ENCODE data around the gene GRXCR1. TPM values are rescaled to one million over a fixed set of nuclear protein-coding genes. Genes with fewer than 3 reads are reported as not detected.

Gene GRXCR1
- total and polyA plus RNA-seq, 2 experiments from 2014 or later: not detected

DNA sequence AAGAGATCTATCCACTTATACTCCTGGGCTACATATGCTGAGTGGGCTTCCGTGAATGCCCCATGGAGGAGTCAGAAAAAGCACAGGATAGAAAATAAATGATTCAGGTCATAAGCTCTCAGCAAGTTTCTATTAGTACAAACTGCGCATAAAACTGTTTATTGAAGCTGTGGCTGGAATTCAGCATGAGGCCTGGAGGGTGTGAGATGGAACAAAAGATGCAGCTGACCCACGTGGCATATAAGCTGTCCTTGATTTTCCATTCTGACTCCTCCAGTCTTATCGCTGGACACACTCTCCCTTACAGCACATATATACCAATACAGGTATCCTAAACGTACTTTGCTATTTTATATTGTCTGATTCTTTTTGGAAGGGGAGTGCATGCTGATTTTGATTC is 17.9 kb downstream of the GRXCR1 start:
- H3K4me1 ChIP-seq (ENCODE audit: insufficient read depth): no peaks in the 10 kb centered on the region
- DNase-seq (ENCODE audit: low spot score) (no peak), ATAC-seq (no peak)
- H3K4me3 Mint-ChIP-seq: no peak overlapping the region
- no peaks in the 10 kb centered on the region for H3F3A ChIP-seq (replicated peaks; ENCODE audit: low read depth)
- H3K27me3 ChIP-seq (ENCODE audit: insufficient read depth): no peaks in the 10 kb centered on the region
- H3K4me1 Mint-ChIP-seq: no peaks in the 10 kb centered on the region; the same call in 2 of the 3 replicates
- no peak overlapping the region for H3K27ac Mint-ChIP-seq
- no peak overlapping the region for H2AFZ ChIP-seq
- no peak overlapping the region for H3K4me2 ChIP-seq
- H3K27me3 Mint-ChIP-seq (ENCODE audit: insufficient read depth, low read depth, poor library complexity): no peaks in the 10 kb centered on the region
- H3K79me2 ChIP-seq (replicated peaks; ENCODE audit: insufficient read depth): no peaks in the 10 kb centered on the region
- H3K27ac ChIP-seq (ENCODE audit: low read depth): no peak overlapping the region
- H4K20me1 ChIP-seq (replicated peaks; ENCODE audit: insufficient read depth): no peaks in the 10 kb centered on the region
- no peak overlapping the region for H3K4me3 ChIP-seq
- H3K36me3 ChIP-seq (ENCODE audit: insufficient read depth): no peaks in the 10 kb centered on the region
- H3K36me3 Mint-ChIP-seq (ENCODE audit: low read depth): no peaks in the 10 kb centered on the region
- no peaks in the 10 kb centered on the region for H3K9me2 ChIP-seq (ENCODE audit: insufficient read depth)
- TF ChIP-seq CREB1 (CRISPR knock-in tag; IDR thresholded peaks at IDR 0.05; ENCODE audit: low read depth) (no peak), NANOG (IDR thresholded peaks at IDR 0.05; ENCODE audit: borderline replicate concordance) (no peak), JUNB (IDR thresholded peaks at IDR 0.05; ENCODE audit: unreplicated experiment) (no peak), ZNF331 (CRISPR knock-in tag; IDR thresholded peaks at IDR 0.05; ENCODE audit: low read depth) (no peak), EZH2 (IDR thresholded peaks at IDR 0.05; ENCODE audit: low read depth, unreplicated experiment) (no peak), ZNF114 (CRISPR knock-in tag; IDR thresholded peaks at IDR 0.05) (no peak), STAT1 (IDR thresholded peaks at IDR 0.05; ENCODE audit: unreplicated experiment) (no peak)
- TF ChIP-seq, protein P1, sequence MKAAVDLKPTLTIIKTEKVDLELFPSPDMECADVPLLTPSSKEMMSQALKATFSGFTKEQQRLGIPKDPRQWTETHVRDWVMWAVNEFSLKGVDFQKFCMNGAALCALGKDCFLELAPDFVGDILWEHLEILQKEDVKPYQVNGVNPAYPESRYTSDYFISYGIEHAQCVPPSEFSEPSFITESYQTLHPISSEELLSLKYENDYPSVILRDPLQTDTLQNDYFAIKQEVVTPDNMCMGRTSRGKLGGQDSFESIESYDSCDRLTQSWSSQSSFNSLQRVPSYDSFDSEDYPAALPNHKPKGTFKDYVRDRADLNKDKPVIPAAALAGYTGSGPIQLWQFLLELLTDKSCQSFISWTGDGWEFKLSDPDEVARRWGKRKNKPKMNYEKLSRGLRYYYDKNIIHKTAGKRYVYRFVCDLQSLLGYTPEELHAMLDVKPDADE (IDR thresholded peaks at IDR 0.05): no peak
- TF ChIP-seq, protein P2, sequence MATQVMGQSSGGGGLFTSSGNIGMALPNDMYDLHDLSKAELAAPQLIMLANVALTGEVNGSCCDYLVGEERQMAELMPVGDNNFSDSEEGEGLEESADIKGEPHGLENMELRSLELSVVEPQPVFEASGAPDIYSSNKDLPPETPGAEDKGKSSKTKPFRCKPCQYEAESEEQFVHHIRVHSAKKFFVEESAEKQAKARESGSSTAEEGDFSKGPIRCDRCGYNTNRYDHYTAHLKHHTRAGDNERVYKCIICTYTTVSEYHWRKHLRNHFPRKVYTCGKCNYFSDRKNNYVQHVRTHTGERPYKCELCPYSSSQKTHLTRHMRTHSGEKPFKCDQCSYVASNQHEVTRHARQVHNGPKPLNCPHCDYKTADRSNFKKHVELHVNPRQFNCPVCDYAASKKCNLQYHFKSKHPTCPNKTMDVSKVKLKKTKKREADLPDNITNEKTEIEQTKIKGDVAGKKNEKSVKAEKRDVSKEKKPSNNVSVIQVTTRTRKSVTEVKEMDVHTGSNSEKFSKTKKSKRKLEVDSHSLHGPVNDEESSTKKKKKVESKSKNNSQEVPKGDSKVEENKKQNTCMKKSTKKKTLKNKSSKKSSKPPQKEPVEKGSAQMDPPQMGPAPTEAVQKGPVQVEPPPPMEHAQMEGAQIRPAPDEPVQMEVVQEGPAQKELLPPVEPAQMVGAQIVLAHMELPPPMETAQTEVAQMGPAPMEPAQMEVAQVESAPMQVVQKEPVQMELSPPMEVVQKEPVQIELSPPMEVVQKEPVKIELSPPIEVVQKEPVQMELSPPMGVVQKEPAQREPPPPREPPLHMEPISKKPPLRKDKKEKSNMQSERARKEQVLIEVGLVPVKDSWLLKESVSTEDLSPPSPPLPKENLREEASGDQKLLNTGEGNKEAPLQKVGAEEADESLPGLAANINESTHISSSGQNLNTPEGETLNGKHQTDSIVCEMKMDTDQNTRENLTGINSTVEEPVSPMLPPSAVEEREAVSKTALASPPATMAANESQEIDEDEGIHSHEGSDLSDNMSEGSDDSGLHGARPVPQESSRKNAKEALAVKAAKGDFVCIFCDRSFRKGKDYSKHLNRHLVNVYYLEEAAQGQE (IDR thresholded peaks at IDR 0.05; ENCODE audit: unreplicated experiment): no peak
- H3K9me3 Mint-ChIP-seq: peaks cover 3% of the 10 kb centered on the region; the same call in 2 of the 3 replicates

DNA sequence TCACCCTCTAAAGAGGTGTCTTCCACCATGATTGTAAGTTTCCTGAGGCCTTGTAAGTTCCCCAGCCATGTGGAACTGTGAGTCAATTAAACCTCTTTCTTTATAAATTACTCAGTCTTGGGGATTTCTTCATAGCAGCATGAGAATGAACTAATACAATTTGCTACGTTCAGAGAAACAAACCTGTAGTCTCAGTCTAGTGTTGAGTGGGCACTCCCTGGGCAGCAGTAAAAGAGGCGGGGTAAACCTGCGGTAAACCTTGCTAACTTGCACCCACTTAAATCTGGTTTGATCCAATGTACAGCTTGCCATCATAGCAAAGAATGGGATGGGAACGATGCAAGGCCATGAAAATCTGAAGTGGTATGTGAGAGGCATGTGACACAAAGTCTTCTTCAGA is 22.4 kb downstream of the GRXCR1 start:
- no peak for DNase-seq (ENCODE audit: low spot score)
- no peak overlapping the region for H3K27ac Mint-ChIP-seq
- Histone ChIP-seq H3F3A (replicated peaks; ENCODE audit: low read depth) (no peaks in the 10 kb centered on the region), H3K79me2 (replicated peaks; ENCODE audit: insufficient read depth) (no peaks in the 10 kb centered on the region), H3K27ac (ENCODE audit: low read depth) (no peak overlapping the region), H3K4me2 (no peak overlapping the region), H3K4me1 (ENCODE audit: insufficient read depth) (no peaks in the 10 kb centered on the region), H3K27me3 (ENCODE audit: insufficient read depth) (no peaks in the 10 kb centered on the region), H4K20me1 (replicated peaks; ENCODE audit: insufficient read depth) (no peaks in the 10 kb centered on the region), H3K9me2 (ENCODE audit: insufficient read depth) (no peaks in the 10 kb centered on the region; the same call in 1 of the 2 replicates), H3K4me3 (no peak overlapping the region), H2AFZ (no peak overlapping the region), H3K36me3 (ENCODE audit: insufficient read depth) (no peaks in the 10 kb centered on the region)
- no peak overlapping the region for H3K4me3 Mint-ChIP-seq
- no peaks in the 10 kb centered on the region for H3K27me3 Mint-ChIP-seq (ENCODE audit: insufficient read depth, low read depth, poor library complexity)
- H3K36me3 Mint-ChIP-seq (ENCODE audit: low read depth): no peaks in the 10 kb centered on the region
- H3K9me3 Mint-ChIP-seq: peaks cover 3% of the 10 kb centered on the region; the same call in 2 of the 3 replicates
- no peak for ATAC-seq
- no peaks in the 10 kb centered on the region; the same call in 2 of the 3 replicates for H3K4me1 Mint-ChIP-seq
- TF ChIP-seq EZH2 (IDR thresholded peaks at IDR 0.05; ENCODE audit: low read depth, unreplicated experiment) (no peak), ZNF331 (CRISPR knock-in tag; IDR thresholded peaks at IDR 0.05; ENCODE audit: low read depth) (no peak), STAT1 (IDR thresholded peaks at IDR 0.05; ENCODE audit: unreplicated experiment) (no peak), ZNF114 (CRISPR knock-in tag; IDR thresholded peaks at IDR 0.05) (no peak)
- TF ChIP-seq, protein P3, sequence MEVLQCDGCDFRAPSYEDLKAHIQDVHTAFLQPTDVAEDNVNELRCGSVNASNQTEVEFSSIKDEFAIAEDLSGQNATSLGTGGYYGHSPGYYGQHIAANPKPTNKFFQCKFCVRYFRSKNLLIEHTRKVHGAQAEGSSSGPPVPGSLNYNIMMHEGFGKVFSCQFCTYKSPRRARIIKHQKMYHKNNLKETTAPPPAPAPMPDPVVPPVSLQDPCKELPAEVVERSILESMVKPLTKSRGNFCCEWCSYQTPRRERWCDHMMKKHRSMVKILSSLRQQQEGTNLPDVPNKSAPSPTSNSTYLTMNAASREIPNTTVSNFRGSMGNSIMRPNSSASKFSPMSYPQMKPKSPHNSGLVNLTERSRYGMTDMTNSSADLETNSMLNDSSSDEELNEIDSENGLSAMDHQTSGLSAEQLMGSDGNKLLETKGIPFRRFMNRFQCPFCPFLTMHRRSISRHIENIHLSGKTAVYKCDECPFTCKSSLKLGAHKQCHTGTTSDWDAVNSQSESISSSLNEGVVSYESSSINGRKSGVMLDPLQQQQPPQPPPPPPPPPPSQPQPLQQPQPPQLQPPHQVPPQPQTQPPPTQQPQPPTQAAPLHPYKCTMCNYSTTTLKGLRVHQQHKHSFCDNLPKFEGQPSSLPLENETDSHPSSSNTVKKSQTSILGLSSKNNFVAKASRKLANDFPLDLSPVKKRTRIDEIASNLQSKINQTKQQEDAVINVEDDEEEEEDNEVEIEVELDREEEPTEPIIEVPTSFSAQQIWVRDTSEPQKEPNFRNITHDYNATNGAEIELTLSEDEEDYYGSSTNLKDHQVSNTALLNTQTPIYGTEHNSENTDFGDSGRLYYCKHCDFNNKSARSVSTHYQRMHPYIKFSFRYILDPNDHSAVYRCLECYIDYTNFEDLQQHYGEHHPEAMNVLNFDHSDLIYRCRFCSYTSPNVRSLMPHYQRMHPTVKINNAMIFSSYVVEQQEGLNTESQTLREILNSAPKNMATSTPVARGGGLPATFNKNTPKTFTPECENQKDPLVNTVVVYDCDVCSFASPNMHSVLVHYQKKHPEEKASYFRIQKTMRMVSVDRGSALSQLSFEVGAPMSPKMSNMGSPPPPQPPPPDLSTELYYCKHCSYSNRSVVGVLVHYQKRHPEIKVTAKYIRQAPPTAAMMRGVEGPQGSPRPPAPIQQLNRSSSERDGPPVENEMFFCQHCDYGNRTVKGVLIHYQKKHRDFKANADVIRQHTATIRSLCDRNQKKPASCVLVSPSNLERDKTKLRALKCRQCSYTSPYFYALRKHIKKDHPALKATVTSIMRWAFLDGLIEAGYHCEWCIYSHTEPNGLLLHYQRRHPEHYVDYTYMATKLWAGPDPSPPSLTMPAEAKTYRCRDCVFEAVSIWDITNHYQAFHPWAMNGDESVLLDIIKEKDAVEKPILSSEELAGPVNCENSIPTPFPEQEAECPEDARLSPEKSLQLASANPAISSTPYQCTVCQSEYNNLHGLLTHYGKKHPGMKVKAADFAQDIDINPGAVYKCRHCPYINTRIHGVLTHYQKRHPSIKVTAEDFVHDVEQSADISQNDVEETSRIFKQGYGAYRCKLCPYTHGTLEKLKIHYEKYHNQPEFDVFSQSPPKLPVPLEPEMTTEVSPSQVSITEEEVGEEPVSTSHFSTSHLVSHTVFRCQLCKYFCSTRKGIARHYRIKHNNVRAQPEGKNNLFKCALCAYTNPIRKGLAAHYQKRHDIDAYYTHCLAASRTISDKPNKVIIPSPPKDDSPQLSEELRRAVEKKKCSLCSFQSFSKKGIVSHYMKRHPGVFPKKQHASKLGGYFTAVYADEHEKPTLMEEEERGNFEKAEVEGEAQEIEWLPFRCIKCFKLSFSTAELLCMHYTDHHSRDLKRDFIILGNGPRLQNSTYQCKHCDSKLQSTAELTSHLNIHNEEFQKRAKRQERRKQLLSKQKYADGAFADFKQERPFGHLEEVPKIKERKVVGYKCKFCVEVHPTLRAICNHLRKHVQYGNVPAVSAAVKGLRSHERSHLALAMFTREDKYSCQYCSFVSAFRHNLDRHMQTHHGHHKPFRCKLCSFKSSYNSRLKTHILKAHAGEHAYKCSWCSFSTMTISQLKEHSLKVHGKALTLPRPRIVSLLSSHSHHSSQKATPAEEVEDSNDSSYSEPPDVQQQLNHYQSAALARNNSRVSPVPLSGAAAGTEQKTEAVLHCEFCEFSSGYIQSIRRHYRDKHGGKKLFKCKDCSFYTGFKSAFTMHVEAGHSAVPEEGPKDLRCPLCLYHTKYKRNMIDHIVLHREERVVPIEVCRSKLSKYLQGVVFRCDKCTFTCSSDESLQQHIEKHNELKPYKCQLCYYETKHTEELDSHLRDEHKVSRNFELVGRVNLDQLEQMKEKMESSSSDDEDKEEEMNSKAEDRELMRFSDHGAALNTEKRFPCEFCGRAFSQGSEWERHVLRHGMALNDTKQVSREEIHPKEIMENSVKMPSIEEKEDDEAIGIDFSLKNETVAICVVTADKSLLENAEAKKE (CRISPR knock-in tag; IDR thresholded peaks at IDR 0.05): no peak
